Measurements from ENCODE around the gene MAP2K5.

Gene MAP2K5

DNA sequence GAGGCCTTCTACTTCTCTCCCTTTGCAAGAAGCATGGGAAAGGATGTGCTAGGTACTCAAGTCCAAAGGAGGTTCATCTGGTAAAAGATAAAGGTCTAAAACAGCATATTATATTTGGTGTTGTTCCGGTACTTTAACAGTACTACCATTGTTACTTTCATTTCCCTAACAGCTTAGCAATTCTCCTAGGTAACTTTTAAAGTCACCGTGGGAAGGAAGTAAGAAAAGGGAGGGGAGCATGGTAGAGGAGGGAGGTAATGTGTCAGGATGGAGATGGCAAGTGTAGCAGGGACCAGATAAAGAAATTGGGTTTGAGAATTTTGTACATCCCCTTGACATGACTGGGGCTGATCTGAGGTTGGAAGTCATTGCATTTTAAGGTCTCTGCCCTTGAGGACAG, 193.4 kb downstream of the MAP2K5 start:
- TF ChIP-seq, protein P1, sequence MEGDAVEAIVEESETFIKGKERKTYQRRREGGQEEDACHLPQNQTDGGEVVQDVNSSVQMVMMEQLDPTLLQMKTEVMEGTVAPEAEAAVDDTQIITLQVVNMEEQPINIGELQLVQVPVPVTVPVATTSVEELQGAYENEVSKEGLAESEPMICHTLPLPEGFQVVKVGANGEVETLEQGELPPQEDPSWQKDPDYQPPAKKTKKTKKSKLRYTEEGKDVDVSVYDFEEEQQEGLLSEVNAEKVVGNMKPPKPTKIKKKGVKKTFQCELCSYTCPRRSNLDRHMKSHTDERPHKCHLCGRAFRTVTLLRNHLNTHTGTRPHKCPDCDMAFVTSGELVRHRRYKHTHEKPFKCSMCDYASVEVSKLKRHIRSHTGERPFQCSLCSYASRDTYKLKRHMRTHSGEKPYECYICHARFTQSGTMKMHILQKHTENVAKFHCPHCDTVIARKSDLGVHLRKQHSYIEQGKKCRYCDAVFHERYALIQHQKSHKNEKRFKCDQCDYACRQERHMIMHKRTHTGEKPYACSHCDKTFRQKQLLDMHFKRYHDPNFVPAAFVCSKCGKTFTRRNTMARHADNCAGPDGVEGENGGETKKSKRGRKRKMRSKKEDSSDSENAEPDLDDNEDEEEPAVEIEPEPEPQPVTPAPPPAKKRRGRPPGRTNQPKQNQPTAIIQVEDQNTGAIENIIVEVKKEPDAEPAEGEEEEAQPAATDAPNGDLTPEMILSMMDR (conservative IDR thresholded peaks at IDR 0.05; ENCODE audit: low read depth) = no peak
- ChIA-PET POLR2A (ENCODE audit: low non-redundant PET) (no interaction called here), CTCF (interaction anchor here (0.6 kb wide), 1 partner anchor 55 kb away, joined by 3 read pairs; no protein-coding TSS in a partner anchor)
- H3K27ac ChIP-seq = no peak overlapping the region
- no peak for DNase-seq (ENCODE audit: low spot score)

DNA sequence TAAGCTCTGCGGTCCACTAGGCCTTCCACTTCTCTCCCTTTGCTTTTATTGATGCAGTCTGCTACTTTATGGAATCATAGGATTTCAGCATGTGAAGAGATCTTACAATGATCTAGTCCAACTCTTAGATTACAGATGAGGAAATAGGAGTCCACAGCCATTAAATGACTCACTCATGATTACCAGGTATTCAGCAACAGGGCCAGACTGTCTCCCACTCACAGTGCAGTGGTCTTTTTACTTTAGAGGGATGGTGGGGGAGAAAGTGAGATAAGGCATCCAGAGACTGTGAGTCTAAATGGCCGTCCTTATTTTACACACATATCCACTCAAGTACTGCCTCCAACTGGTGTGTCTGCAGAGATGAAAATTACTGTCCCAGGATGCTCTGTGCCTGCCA, 194.3 kb downstream of the MAP2K5 start:
- CTCF ChIA-PET = no interaction called here

DNA sequence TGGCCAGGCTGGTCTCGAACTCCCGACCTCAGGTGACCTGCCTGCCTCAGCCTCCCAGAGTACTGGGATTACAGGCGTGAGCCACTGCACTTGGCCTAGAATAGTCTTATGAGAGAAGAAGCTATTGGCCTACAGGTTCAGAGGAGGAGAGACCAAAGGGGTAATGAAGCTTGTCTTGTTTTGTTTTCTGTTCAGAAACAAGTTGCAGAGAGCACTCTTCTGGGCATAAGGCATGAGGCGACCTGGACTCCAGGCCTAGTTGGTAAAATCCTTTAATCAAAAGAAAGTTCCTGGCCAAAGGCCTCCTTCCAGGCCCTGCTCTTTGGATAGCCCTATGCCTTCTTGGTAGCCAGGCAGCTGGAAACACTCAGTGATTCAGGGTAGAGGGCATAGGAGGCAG, 195.6 kb downstream of the MAP2K5 start:
- ChIA-PET POLR2A (ENCODE audit: low non-redundant PET) (no interaction called here), CTCF (interaction anchor here (0.6 kb wide), 1 partner anchor 109 kb away, joined by 7 read pairs; no protein-coding TSS in a partner anchor)
- no peak overlapping the region for H3K27ac ChIP-seq
- no peak for DNase-seq (ENCODE audit: low spot score)
- TF ChIP-seq, protein P1 (conservative IDR thresholded peaks at IDR 0.05; ENCODE audit: low read depth) = no peak

More for the DNA sequence above, 194.3 kb downstream of the MAP2K5 start:
- no peak overlapping the region for H3K27ac ChIP-seq
- DNase-seq (ENCODE audit: low spot score) = no peak
- POLR2A ChIA-PET (ENCODE audit: low non-redundant PET) = no interaction called here
- TF ChIP-seq, protein P1 (conservative IDR thresholded peaks at IDR 0.05; ENCODE audit: low read depth) = no peak

DNA sequence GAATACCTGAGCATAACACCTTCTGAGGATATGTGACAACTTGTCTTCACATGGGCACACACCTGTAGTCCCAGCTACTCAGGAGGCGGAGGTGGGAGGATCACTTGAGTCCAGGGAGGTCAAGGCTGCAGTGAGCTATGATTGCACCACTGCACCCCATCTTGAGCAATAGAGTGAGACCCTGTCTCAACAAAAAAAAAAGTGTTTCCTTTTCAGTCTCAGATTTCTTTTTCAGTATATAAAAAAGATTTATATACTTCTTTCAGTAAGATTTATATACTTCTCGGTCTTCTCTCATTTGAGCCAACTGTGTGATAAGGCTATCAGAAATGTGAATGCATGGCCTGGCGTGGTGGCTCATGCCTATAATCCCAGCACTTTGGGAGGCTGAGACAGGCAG, 197.9 kb downstream of the MAP2K5 start:
- ChIA-PET POLR2A (ENCODE audit: low non-redundant PET) (no interaction called here), CTCF (interaction anchor here (0.6 kb wide), 1 partner anchor 375 kb away, joined by 3 read pairs; no protein-coding TSS in a partner anchor)
- no peak for DNase-seq (ENCODE audit: low spot score)
- no peak overlapping the region for H3K27ac ChIP-seq
- TF ChIP-seq, protein P1 (conservative IDR thresholded peaks at IDR 0.05; ENCODE audit: low read depth) = no peak

DNA sequence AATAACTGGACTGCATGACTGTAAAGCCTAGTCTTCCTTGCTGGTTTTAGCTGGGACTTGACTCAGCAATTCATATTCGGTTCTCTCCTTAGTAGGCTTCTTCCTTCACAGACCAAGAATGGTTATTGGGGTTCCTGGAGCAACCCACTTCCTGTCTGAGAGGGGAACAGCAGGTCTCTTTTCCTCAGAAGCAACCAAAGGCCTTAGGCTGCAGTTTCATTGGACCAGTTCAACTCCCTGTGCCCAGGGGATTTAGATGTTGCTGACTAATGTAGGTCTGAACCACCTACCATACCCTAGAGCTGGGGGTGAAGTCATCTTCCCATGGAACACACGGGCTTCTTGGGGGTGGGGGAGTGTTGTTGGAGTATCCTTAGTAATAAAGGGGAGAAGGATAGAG, 198.8 kb downstream of the MAP2K5 start:
- TF ChIP-seq, protein P1 (conservative IDR thresholded peaks at IDR 0.05; ENCODE audit: low read depth) = no peak
- H3K27ac ChIP-seq = no peak overlapping the region
- CTCF ChIA-PET = no interaction called here
- POLR2A ChIA-PET (ENCODE audit: low non-redundant PET) = interaction anchor here (0.6 kb wide), 1 partner anchor 1463 kb away, joined by 3 read pairs; no protein-coding TSS in a partner anchor
- DNase-seq (ENCODE audit: low spot score) = peak; percentile 5

DNA sequence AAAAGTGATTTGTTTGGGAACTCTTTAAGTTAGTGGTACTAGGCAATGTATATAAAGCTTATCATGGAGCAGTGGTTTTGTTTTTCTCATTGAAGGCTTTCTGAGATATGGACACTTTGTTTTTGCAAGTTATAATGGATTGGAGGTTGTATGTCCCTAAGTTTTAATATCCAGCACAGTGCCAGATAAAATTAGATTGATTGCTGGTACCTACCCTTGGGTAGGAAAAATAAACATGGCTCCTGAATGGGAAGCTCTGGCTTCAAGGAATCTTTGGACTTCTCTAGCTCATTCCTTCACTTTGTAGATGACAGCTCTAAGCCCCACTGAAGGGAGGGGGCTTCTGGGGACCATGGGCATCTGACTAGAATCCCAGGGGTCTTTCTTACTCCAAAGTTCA, 201.1 kb downstream of the MAP2K5 start:
- no peak overlapping the region for H3K27ac ChIP-seq
- TF ChIP-seq, protein P1 (conservative IDR thresholded peaks at IDR 0.05; ENCODE audit: low read depth) = no peak
- POLR2A ChIA-PET (ENCODE audit: low non-redundant PET) = interaction anchor here (0.6 to 0.9 kb wide), 2 partner anchors 221 to 269 kb away, joined by 3 read pairs; no protein-coding TSS in a partner anchor
- CTCF ChIA-PET = interaction anchor here (0.6 to 0.7 kb wide), 3 partner anchors 32 to 583 kb away, joined by 3 to 6 read pairs (median 3); no protein-coding TSS in a partner anchor
- DNase-seq (ENCODE audit: low spot score) = no peak

All from RWPE1 (cell line).